SK-N-MC (cell line): ENCODE data around the gene EHD3.

Experiments
- EZH2 ChIP-seq: fragments of 200-600 bp; sonication (generic); IDR thresholded peaks from one replicate; pipeline ENCODE4 v1.6.1; 2017; ENCODE audit warnings: antibody characterized with exemption
- FOXP2 ChIP-seq: optimal IDR thresholded peaks from 2 replicates; pipeline ENCODE3; 2011; ENCODE audit warnings: mild to moderate bottlenecking, moderate library complexity; ENCODE audit not compliant: insufficient read depth; ENCODE audit errors: extremely low read length, control extremely low read depth

DNA sequence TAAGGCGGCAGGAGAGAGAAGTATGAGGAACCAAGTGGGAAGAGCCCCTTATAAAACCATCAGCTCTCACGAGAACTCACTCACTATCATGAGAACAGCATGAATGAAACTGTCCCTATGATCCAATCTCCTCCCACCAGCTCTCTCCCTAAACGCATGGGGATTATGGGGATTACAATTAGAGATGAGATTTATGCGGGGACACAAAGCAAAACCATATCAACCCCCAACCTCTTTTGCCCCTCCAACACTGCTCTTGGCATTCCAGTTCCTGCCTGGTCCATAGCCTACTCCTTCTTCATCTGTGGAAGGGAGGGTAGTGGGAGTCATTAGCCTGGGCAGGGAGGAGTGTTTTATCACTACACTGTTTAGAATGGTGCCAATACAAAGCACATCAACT lies 1.4 kb upstream of the EHD3 start:
- TF ChIP-seq EZH2 = no peak
- no peak for TF ChIP-seq FOXP2
